Fibroblast of the conjunctiva (primary cell): ENCODE data around the gene LAMTOR1.

Source experiments
- DNase-seq: peaks from one replicate; pipeline ENCODE4 v3.0.0-alpha.2; 2010; ENCODE audit warnings: low read depth

LAMTOR1 gene

DNA sequence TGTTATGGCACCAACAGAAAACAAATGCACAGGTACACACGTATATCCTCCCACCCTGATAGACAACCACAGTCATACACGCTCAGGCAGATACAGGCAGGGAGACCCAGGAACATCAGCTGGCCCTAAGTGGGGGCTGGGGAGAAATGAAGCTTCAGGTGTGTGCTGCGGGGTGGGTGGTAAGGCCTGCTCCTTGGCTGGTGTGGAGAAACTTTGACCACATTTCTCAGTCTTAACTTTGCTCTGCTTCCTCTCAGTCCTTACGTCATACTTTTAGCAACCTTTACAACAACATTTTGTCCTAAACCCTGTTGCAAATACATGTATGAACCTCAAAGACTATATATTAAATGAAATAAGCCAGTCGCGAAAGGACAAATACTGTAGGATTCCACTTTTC is 16.1 kb upstream of the LAMTOR1 start:
- DNase-seq, result no peak

DNA sequence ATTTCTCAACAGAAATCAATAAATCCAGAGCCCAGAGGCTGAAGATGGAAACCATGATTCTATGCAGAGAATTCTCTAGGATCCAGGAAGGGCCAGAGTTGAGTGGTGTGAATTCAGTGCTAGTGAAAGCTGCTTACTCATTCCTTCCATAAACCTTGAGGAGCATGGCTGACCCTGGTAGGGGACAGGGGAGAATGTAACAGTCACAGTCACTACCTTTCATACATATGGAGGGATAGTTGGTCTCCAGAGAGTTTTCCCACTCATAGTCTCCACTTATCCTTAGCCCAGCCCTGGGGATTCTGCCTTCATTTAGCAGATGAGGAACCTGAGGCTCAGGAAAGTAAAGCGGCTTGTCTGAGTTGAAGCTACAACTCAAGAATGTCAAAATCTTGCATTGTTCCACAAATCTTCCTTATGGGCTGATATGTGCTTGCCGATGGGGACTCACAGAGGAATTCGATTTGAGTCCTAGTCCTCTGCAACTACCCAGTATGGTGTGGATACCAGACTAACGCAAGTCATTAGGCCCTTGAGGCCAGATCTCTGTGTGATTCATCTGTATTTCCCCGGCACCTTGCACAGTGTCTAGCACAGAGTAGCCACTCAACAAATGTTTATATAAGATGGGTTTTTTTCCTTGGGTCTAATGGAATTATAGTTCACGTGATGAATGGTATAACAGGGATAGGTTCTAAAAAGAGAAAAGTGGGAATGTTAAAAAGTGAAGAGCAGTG is 13.1 kb upstream of the LAMTOR1 start:
- DNase-seq, result no peak

DNA sequence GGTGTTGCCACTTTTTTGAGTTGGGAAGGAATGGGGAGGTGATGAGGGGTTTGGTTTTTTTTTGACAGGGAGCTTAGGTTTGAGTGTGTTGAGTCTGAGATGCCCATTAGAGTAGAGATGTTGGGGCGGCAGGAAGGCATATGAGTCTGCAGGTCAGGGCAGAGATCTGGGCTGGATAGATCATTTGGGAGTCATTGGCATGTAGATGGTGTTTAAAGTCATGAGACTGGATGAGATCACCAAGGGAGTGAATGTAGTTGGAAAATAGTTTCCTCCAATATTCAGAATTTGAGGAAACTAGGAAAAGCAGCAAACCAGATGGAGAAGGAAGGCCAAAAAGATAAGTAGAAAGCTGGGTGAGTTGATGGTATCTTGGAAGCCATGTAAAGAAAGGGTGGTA is 11.5 kb upstream of the LAMTOR1 start:
- no peak for DNase-seq

DNA sequence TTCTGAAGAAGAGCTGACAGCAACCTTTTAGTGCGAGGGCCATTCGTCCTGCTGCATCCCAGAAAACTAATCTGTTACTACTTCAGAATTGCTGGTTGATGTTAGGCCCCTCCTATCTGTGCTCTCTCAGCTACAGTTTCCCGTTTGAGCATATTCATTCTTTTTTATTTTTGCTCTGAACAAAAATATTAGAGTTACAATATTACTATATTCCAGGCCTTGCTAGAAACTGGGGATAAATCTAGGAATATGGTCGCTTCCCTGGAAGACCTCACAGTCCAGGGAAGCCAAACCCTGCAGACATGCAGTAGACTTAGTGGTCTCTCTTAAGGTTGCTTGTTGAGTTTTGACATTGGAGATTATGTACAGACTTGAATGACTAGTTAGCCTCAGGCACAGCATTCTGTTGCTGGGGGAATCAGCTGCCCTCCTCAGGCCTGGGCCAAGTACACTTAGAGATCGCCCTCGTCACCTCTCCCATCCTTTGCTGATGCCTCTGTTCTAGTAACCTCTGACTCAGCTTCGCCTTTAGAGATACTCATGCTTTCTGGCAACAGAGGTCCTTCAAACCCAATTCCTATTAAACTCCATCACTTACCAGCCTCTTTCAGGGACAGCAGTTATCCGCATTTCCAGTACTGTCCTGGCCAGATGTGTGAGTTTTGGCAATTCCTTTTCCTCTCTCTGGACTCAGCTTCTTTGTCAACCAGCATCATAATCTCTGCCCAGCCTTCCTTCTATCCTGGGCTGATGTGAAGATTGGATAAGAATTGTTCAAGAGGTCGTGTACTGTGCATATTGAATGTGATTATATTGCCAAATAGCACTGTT is 10.1 kb upstream of the LAMTOR1 start:
- no peak for DNase-seq

DNA sequence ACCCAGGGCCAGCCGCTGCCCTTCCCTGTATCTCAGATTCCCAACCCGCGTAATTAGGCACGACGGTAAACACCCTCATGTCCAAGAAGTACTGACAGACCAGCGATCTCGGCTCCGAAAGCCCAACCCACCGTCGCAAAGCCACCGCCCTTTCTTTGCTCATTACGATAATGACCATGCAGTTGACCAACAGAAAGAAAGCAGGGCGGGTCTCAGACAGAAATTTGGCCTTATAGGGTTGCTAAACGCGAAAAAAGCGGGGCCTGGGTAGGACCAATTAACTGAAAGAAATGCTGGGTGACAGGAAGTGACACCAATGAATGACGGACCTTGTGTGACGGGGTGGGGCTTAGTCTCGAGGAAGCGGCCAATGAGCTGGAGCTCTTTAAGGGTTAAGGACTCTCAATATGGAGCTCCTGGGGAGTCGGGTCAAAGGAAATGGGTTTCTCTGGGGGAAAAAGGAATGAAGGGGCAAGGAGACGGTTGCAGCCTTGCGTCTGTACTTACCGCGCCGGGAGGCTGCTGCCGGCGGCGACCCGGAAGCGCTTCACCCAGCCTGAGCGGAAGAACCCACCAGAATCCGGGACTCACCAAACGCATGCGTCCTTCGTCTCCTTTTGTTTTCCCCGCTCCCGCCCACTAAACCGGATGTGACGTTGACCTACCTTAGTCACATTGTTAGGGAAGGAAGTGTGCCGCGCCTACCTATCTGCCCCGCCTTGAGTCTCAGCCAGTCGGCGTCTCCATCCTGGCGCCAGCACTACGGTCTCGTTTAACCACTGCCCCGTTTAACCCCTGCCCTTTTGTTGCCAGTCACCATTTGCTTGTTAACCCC is 9.3 kb upstream of the LAMTOR1 start, which contains the start of gene ANAPC15:
ANAPC15 (minus strand) TSS at position 553 of the 835 bp plus-strand sequence. CDS start 1,419 bp downstream, outside the sequence.
- peak; percentile 98 for DNase-seq

DNA sequence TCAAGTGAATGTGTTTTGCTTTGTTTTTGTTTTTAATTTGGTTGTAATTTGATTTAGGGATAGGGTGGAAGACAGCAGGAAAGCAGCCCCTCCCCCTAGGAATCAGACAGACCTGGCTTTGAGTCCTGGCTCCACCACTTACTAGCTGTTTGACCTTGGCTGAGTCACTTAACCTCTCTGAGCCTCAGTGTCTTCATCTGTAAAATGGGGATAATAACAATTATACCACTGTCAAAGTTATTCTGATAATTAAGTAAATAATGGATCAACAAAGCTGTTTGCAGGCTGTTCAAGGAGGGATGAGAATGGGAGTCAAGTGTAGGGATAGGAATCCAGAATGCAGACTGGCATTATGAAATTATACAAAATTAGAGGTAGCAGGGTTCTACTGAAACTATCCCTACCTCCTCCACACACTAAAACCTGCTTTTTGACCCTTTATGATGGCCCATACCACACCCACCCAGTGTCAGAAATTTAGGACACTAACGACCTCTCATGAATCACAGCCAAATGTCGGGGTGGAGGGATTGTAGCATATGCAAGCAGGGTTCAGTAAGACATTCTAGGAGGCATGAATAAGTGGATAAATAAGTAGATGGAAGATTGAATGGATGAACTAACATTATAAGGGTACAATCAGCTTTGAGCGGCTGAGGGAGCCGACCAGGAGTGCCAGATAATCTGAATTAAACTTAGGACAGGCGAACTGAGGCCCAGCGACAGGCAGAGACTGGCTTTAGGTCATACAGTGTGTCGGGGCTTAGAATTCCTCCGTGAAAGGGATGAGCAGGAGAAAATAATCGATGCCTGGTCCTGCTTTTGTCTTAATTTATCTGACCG is 8.4 kb upstream of the LAMTOR1 start:
- no peak for DNase-seq

DNA sequence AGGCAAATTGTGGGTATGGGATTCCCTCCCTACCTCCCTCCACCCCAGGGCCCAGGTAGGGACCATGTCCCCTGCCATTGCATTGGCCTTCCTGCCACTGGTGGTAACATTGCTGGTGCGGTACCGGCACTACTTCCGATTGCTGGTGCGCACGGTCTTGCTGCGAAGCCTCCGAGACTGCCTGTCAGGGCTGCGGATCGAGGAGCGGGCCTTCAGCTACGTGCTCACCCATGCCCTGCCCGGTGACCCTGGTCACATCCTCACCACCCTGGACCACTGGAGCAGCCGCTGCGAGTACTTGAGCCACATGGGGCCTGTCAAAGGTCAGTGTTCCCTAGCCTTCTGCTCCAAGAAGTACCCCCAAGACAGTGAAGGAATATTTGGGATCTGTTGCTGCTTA is 2.8 kb upstream of the LAMTOR1 start, which contains the start of gene TOMT:
TOMT (plus strand) TSS at position 37 of the 400 bp plus-strand sequence; CDS start at position 65, 28 bp downstream.
- DNase-seq, result no peak

DNA sequence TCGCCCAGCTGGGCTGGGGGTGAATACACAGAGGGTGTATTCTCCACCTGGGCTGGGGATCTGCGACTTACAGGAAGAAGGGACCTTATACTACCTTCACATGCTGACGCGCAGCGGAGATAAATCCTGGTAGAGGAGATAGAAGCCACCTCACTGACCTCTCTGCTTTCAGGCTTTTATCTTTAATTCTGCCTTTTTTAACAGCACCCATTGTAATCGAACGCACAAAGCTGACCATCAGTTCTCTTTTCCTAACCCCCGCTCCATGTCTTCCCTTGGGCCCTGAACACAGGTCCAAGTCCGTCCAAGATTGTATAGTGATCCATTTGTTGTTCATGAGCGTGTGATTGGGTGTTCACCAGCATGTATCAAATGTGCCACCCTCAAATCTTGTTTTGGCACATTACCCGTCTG is 664 bp upstream of the LAMTOR1 start:
- no peak for DNase-seq

DNA sequence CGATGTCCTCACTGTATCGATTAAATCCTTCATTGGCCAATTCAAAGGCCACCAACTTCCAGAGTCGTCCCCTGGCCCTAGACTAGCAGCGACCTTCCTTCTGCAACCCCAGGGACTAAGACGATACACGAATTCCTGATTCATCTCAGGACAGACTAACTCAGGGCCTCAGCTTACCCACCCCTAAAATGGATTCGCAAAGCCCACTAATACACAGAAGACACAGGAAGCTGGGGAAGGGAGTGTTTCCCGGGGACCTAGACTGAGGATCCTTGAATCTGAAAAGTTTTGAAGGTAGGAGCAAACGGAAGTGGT is 509 bp downstream of the LAMTOR1 start:
- DNase-seq, result no peak

DNA sequence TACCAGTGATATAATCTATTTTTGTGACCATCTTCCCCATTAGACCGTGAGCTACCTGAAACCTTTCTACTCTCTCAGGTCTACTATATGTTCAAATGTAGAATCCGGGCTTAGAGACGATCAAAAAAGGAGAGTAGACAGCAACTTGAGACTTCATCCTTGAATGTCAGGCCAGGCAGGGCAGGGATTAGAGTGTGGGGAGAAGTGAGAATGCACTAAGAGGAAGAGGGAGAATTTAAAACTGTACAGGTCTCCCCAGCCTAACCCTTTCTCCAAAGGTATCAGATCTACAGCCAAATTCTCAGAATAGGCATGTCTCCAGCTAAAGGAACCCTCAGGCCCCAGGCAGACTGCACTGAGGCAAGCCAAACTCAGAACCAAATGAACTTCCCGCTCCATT is 935 bp downstream of the LAMTOR1 start:
- no peak for DNase-seq

DNA sequence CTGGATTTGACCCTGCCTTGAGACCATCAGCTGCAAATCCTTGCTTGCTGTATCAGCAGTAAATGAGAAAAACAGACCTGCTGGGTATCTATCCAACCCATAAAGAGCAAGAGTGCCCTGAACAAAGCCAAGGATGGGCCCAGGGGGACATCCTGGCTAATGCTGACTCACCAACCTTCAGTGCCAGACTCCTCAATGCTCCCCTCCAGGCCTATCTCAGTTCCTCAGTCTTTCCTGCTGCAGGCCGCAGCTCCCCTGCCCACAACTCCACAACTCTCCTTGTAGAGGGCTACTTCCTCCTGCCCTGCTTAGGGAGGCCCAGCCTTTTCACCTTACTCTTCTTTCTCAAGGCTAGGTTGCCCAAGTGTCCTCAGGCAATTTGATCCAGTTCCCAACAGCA is 2.6 kb downstream of the LAMTOR1 start:
- DNase-seq, result no peak

DNA sequence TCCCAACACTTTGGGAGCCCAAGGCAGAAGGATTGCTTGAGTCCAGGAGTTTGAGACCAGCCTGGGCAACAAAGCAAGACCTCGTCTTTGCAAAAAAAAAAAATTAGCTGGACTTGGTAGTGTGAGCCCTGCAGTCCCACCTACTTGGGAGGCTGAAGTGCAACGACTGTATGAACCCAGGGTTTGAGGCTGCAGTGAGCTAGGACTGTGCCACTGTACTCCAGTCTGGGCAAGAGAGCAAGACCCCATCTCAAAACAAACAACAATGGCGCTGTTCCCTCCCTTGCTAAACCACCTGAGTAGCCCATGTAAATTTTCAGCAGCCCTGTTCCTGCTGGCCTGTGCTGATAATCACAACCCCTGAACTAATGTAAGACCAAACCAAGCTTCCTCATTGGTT is 3.1 kb downstream of the LAMTOR1 start:
- no peak for DNase-seq

DNA sequence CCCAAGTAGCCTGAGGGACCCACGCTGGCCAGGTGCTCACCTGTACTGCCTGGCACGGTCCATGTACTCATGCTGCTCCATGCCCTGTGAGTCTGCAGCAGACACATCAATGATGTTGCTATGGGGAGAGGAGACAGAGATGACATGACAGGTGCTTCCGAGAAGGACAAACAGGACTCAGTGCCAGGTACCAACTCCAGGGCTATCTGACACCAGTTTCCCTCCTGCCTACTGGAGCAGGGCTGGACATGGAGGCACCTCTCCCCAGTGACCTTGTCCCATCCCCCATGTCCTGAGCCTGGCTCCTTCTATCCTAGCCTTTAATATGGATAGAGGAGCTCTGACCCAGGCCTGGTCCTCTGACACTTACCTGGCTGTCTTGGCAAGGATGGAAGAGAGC is 4.4 kb downstream of the LAMTOR1 start:
- DNase-seq, result no peak

DNA sequence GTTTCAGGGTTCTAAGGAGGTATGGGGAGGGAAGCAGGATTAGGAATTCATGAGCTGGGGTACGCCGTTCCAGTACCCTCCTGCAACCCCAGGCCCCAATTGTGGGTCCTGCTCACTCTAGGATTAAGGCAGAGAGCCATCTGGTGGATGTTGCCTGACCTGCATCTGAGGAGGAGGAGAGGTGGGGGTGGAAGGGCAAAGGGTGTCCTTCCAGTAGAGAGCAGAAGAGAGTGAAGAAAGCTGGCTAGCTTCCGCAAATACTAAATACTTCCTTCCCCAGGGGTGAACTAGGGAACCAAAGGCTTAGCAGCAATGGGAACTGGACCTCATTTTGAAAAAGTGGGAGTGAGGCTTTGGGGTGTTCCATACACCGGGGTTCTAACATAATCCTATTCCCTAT is 11.8 kb downstream of the LAMTOR1 start:
- peak; percentile 57 for DNase-seq

DNA sequence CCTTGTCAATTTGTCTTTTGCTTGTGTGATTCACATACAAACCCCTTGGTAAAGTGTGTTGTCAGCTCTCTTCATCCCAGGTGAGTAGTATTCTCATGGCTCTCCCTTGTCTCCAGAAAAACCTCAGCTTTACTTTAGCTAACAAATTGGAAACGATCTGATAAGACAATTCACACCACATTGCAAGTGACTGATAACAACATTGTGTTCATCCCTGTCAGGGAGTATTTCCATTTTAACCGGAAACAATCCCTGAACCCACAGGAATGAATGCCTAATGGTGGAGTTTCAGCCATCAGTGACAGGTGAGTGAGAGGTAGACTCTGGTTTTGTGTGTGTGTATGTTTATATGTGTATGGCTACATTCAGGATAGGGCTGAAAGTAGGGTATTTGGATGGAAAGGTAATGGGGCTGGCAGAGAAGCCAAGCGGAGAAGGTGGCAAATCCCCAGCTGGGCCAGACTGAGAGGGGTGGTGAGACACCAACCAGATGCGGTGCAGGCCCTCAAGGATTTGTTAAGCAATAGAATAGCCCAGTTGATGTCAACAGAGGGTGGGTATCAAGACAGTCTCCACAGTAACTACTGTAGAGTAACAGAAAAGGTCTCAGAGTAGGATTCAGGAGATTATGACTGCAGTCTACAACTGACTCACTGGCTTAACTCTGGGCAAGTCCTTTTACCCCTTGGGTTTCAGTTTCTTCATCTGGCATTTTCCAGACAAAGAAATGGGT is 14.9 kb downstream of the LAMTOR1 start:
- no peak for DNase-seq

DNA sequence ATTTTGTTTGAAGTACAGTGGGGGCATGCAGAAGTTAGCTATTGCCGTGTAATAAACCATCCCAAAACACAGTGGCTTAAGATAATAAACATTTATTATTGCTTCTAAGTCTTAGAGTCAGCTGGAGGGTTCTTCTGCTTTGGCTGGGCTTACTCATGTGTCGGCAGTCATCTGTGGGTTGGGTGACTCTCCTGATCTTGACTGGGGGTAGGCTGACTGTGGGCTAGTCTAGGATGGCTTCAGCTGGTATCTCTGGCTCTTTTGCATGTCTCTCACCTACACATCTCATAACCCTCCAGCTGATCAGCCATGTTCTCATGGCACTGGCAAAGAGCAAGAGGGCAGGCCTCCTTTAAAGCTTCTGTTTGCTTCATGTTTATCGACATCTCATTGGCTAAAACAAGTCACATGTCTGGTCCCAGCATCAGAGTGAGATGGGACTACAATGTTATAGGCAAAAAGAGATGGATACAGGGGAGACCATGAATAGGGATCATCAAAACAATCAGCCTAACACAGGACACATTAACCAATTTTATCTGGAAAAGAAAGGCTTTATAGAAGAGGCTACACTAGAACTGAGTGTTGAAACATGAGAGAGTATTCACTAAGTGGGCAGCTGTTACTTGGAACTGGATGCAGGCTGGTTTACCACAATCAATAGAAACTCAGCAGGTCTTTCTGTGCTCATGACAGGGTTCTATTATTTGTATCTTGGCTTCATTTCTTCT is 17.3 kb downstream of the LAMTOR1 start:
- DNase-seq, result no peak

DNA sequence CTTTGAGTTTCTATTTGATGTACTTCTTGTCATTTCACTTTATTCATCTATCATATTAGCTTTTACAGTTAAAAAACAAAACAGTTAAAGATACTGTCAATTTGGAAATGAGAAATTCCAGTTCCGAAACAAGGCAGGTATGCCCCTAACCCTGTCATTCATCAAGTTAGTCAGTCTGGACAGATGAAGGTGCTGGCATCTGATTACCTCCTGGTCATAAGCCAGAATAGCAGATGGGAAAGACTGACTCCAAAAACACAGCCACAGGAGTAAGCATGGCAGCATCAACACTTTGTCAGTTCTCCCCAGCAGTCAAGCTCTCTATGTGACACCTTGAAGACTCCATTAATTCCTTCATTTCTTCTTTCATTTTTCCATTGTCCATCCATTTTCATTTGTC is 18.1 kb downstream of the LAMTOR1 start:
- DNase-seq, result no peak

DNA sequence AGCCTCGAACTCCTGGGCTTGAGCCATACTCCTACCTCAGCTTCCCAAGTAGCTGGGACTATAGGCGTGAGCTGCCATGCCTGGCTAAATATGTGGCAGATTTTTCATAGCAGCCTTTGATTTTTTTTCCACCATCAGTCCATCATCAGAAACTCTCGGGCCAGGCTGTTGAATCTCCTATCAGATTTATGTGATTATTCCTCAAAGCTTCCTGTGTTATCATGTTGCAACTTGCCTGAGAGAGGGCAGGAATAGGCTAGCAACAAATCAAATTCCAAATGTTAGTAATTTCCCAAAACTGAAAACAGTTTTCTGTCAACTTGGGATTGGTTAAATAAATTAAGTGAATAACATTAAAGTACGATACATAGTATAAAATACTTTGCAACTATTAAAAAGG is 19.0 kb downstream of the LAMTOR1 start:
- DNase-seq, result no peak

DNA sequence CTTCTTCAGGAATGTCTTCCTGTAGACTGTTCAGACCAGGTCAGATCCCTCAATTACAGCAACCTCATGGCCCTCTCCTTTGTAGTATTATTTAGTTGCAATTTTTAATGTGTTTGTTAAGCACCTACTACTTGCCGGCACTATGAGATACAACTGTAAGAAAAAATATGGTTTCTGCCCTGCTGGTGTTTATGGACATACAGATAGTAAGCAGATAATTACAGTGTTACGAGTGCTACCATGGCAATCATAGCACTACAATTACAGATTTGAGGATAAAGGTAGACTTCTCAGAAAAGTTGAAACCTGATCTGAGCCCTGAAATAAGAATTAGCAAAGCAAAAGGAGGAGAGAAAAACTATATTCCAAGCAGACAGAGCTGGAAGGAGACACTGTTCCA is 19.7 kb downstream of the LAMTOR1 start:
- DNase-seq, result no peak

DNA sequence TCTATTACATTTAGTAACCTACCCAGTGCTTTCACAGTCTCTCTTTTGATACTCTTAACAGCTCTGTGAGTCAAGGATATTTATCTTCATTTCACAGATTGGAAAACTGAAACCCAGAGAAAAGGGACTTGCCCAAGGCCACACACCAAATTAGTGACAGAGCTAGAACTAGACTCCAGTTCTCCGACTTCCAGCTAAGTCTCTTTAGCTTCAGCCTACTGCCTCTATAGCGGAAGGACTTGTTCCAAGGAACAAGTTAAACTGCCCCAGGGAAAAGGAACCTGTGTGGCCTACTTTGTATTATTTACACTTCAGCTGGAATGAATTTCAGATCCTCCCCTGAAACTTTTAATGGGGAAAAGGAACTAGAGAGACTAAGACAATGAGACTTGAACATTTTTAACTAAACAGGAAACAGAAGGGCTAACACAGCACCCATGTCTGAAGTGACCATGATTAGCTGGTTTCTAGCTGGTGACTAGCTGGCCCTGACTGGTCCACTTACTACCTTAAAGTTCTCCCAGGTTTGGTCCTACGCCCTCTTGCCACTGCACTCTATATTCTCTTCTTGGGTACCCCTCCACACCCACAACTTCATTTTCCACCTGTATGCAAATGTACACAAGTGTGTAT is 21.2 kb downstream of the LAMTOR1 start:
- DNase-seq, result no peak
